ENCODE measurements around the gene PHLDA2. TPM values are rescaled to one million over a fixed set of nuclear protein-coding genes. Genes with fewer than 3 reads are reported as not detected.

Gene PHLDA2
- total RNA-seq, 1 donor from 2014 or later: 26.7 TPM

DNA sequence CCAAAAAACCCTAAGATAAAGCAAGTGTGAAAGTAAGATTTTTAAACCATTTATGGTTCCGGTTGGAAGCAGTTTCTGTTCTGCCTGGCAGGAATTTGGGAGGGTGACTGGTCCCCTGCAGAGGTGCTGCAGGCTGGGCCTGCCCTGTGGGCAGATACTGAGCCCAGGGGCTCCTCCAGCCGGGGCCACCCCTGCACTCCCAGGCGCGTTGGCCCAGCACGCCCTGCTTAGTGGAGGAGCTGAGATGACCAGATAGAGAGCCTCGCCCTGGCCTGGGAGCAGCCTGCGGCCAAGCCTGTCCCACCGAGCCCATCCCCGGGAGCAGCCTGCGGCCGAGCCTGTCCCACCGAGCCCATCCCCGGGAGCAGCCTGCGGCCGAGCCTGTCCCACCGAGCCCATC is 8.0 kb downstream of the PHLDA2 start:
- no peak overlapping the region for H3K27ac Mint-ChIP-seq
- intact Hi-C loops (cut with micrococcal nuclease): no loop called here
- H3K27me3 Mint-ChIP-seq: peaks cover under 1% of the 10 kb centered on the region
- H3K4me1 Mint-ChIP-seq: no peaks in the 10 kb centered on the region
- no peak overlapping the region for H3K4me3 Mint-ChIP-seq
- no peaks in the 10 kb centered on the region for H3K36me3 Mint-ChIP-seq (ENCODE audit: low read depth)
- no peak for DNase-seq
- H3K9me3 Mint-ChIP-seq: no peaks in the 10 kb centered on the region

DNA sequence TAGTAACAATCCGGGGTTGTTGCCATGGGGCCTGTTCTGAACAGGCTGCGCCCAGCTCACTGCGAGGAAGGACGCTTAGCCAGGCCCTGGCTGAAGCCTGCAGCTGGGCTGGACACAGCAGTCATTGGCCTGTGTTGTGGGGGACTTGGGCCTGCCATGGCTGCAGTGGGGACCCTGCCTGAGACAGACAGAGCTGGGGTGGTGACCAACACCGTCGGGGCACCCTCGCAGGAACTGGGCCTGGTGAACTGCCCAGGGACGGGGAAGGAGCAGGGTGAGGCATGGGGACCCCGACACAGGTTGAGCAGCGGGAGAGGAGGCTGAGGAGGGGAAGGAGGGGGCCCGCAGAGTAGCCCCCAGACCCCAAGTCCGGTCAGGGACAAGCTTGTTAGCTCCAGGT is 8.9 kb downstream of the PHLDA2 start:
- H3K27me3 Mint-ChIP-seq: no peaks in the 10 kb centered on the region
- H3K4me3 Mint-ChIP-seq: no peak overlapping the region
- no peaks in the 10 kb centered on the region for H3K4me1 Mint-ChIP-seq
- no peak for DNase-seq
- H3K9me3 Mint-ChIP-seq: no peaks in the 10 kb centered on the region
- H3K36me3 Mint-ChIP-seq (ENCODE audit: low read depth): no peaks in the 10 kb centered on the region
- intact Hi-C loops (cut with micrococcal nuclease): no loop called here
- H3K27ac Mint-ChIP-seq: no peak overlapping the region

DNA sequence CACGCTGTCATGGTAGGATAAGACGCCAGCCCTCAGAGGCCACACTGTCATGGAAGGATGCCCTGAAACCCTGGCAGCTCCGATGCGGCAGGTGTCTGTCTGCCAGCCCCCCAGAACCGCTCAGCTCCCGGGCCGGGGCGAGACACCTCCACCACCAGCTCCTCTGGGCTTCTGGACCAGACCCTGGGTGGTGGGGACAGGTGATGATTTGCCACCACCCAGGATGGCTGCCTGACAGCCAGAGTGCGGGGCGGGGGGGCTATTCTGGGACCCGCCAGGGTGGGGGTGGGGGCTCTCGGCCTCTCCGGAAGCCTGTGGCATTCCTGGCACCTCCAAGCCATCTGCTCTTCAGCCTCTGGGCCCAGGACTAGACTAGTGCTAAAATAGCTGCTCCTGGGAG is 9.4 kb downstream of the PHLDA2 start:
- H3K27me3 Mint-ChIP-seq: no peaks in the 10 kb centered on the region
- intact Hi-C loops (cut with micrococcal nuclease): no loop called here
- H3K27ac Mint-ChIP-seq: no peak overlapping the region
- no peaks in the 10 kb centered on the region for H3K4me1 Mint-ChIP-seq
- H3K4me3 Mint-ChIP-seq: no peak overlapping the region
- H3K9me3 Mint-ChIP-seq: no peaks in the 10 kb centered on the region
- H3K36me3 Mint-ChIP-seq (ENCODE audit: low read depth): no peaks in the 10 kb centered on the region
- DNase-seq: no peak

DNA sequence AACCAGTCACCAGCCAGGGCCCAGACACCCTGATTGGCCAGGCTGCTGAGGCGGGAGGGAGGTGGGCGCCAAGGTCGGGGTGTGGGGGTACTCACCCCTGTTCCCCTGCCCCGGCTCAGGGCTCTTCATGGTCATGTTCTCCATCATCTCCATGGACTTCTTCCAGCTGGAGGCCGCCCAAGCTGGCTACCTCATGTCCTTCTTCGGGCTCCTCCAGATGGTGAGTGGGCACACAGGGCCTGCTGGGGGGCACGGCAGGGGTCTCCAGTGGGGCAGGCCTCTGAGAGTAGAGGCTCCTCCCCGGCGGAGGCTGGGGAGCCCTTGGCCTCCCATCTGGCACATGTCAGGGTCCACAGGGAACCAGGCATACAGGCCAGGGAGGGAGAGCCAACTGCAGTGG is 10.0 kb downstream of the PHLDA2 start:
- Mint-ChIP-seq H3K4me1 (no peaks in the 10 kb centered on the region), H3K36me3 (ENCODE audit: low read depth) (no peaks in the 10 kb centered on the region), H3K27ac (no peak overlapping the region), H3K4me3 (no peak overlapping the region), H3K27me3 (no peaks in the 10 kb centered on the region), H3K9me3 (no peaks in the 10 kb centered on the region)
- intact Hi-C loops (cut with micrococcal nuclease): no loop called here
- no peak for DNase-seq

DNA sequence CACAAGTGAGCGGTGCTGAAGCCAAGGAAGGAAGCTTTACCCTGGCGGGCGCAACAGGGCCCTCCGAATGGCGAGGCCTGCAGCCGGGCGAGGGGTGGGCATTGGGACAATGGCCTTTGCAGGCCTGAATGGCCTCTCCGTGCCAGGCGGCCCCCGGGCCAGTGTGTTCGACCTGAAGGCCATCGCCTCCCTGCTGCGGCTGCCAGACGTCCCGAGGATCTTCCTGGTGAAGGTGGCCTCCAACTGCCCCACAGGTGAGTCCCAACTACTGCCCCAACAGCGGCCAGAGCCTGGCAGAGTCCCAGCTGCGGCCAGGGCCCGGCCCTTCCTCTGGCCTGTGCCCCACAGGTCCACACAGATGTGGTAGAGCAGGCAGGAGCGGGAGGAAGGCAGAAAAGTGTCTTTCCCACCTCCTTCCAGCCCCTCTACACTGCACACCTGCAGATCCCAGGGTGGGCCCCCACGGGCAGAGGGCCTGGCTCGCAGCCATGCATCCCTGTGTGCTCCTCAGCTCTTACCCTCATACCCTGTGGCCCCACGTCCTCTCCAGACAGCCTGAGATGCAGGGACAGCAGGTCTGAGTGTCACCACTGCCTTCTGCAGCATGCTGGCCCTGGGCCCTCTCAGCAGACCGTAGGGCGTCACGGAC is 11.3 kb downstream of the PHLDA2 start:
- intact Hi-C loops (cut with micrococcal nuclease): no loop called here
- DNase-seq: no peak
- no peaks in the 10 kb centered on the region for H3K9me3 Mint-ChIP-seq
- H3K4me3 Mint-ChIP-seq: no peak overlapping the region
- no peaks in the 10 kb centered on the region for H3K27me3 Mint-ChIP-seq
- no peaks in the 10 kb centered on the region for H3K36me3 Mint-ChIP-seq (ENCODE audit: low read depth)
- no peak overlapping the region for H3K27ac Mint-ChIP-seq
- no peaks in the 10 kb centered on the region for H3K4me1 Mint-ChIP-seq

- no peak overlapping the region for H3K4me3 Mint-ChIP-seq
- no peaks in the 10 kb centered on the region for H3K9me3 Mint-ChIP-seq
- intact Hi-C loops (cut with micrococcal nuclease): no loop called here
- H3K27me3 Mint-ChIP-seq: no peaks in the 10 kb centered on the region
- H3K4me1 Mint-ChIP-seq: no peaks in the 10 kb centered on the region
- DNase-seq: no peak
- H3K27ac Mint-ChIP-seq: no peak overlapping the region
- no peaks in the 10 kb centered on the region for H3K36me3 Mint-ChIP-seq (ENCODE audit: low read depth)
These were observed 12.2 kb downstream of the PHLDA2 start for GRCh38 chr11:2916892-2917645.

- H3K36me3 Mint-ChIP-seq (ENCODE audit: low read depth): no peaks in the 10 kb centered on the region
- DNase-seq: no peak
- no peak overlapping the region for H3K27ac Mint-ChIP-seq
- H3K4me1 Mint-ChIP-seq: no peaks in the 10 kb centered on the region
- no peaks in the 10 kb centered on the region for H3K9me3 Mint-ChIP-seq
- intact Hi-C loops (cut with micrococcal nuclease): no loop called here
- no peak overlapping the region for H3K4me3 Mint-ChIP-seq
- H3K27me3 Mint-ChIP-seq: no peaks in the 10 kb centered on the region
These were observed 12.9 kb downstream of the PHLDA2 start for GRCh38 chr11:2916114-2916891.

DNA sequence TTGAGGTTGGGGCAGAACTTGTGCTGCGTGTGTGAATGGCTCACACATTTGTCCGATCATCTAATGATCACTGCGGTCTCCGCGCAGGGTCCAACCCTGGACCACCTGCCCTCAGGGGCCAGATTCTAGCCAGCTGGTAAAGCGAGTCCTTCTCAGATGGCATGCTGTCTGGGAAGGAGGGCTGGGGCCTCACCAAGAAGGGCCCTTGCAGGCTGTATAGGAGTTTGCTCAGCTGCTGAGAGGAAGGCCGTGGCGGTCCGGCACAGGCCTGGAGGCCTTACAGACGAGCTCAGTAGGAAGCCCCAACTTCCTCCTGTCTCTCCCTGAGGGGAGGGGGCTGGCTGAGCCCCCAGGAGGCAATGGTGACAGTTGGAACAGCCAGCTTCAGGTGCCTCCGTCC is 13.7 kb downstream of the PHLDA2 start:
- Mint-ChIP-seq H3K36me3 (ENCODE audit: low read depth) (no peaks in the 10 kb centered on the region), H3K4me1 (no peaks in the 10 kb centered on the region), H3K4me3 (no peak overlapping the region), H3K9me3 (no peaks in the 10 kb centered on the region), H3K27me3 (no peaks in the 10 kb centered on the region), H3K27ac (no peak overlapping the region)
- no peak for DNase-seq
- intact Hi-C loops (cut with micrococcal nuclease): no loop called here

DNA sequence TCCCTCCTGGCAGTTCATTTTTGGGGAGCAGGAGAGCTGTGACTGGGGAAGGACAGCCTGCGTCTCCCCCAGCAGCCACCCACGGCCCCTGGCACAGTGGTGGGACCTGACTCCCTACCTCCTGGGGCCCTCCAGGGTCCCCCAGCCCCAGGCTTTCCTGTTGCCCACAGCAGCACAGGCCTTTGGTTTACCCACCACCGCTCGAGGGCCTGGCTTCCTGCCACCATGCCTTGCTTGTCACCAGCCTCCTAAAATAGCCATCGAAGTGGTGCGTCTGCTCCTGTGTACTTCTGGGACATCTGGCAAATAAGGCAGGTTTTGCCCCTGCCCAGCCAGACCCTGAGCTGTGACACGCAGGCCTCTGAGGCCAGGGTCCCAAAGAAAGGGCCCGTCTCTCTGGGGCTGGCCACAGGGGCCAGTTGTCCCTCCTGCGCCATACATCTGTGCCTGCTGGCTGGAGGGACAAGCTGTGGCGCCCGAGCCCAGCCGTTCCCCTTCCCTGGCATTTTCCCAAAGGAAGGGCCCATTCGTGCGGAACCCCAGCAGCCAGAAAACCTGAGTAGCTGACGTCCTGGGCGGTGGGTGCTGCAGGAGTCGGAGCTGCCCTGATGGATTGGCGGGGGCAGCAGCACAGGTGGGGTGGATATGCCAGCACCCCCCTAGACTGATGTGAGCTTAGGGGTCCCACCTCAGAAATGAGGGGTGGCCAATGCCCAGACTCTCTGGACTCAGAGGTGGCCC is 14.6 kb downstream of the PHLDA2 start:
- no peaks in the 10 kb centered on the region for H3K36me3 Mint-ChIP-seq (ENCODE audit: low read depth)
- no peak overlapping the region for H3K27ac Mint-ChIP-seq
- H3K27me3 Mint-ChIP-seq: no peaks in the 10 kb centered on the region
- DNase-seq: no peak
- intact Hi-C loops (cut with micrococcal nuclease): no loop called here
- no peaks in the 10 kb centered on the region for H3K9me3 Mint-ChIP-seq
- no peak overlapping the region for H3K4me3 Mint-ChIP-seq
- H3K4me1 Mint-ChIP-seq: no peaks in the 10 kb centered on the region

DNA sequence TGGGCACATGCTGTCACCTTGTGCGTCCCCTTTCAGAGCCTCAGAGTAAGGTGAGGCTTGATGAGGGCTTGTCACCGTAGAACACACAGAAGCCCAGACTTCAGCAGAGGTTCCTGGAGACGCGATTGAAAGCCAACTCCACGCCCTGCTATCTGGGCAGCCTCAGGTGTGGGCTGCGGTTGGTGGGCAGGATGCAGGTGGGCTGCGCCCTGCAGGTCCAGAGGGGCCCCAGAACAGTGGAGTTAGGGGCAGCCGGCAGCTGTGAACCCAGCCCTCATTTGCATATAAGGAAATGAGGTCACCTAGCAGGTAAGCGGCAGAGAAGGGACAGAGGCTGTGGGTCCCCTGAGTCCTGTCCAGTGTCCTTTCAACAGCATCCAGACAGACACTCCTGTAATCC is 15.4 kb downstream of the PHLDA2 start:
- Mint-ChIP-seq H3K27me3 (no peaks in the 10 kb centered on the region), H3K9me3 (no peaks in the 10 kb centered on the region), H3K36me3 (ENCODE audit: low read depth) (no peaks in the 10 kb centered on the region), H3K4me3 (no peak overlapping the region), H3K27ac (no peak overlapping the region), H3K4me1 (no peaks in the 10 kb centered on the region)
- intact Hi-C loops (cut with micrococcal nuclease): no loop called here
- DNase-seq: no peak

GRCh38 chr11:2913019-2913431 is 16.2 kb downstream of the PHLDA2 start:
- Mint-ChIP-seq H3K4me1 (no peaks in the 10 kb centered on the region), H3K9me3 (no peaks in the 10 kb centered on the region), H3K27me3 (no peaks in the 10 kb centered on the region), H3K36me3 (ENCODE audit: low read depth) (no peaks in the 10 kb centered on the region), H3K27ac (no peak overlapping the region), H3K4me3 (no peak overlapping the region)
- no peak for DNase-seq
- intact Hi-C loops (cut with micrococcal nuclease): no loop called here

GRCh38 chr11:2912498-2912897 is 16.7 kb downstream of the PHLDA2 start:
- DNase-seq: no peak
- Mint-ChIP-seq H3K36me3 (ENCODE audit: low read depth) (no peaks in the 10 kb centered on the region), H3K4me3 (no peak overlapping the region), H3K27ac (no peak overlapping the region), H3K27me3 (no peaks in the 10 kb centered on the region), H3K9me3 (no peaks in the 10 kb centered on the region), H3K4me1 (no peaks in the 10 kb centered on the region)
- intact Hi-C loops (cut with micrococcal nuclease): no loop called here

GRCh38 chr11:2911785-2912391 is 17.3 kb downstream of the PHLDA2 start:
- no peak for DNase-seq
- Mint-ChIP-seq H3K9me3 (no peaks in the 10 kb centered on the region), H3K4me3 (no peak overlapping the region), H3K27ac (no peak overlapping the region), H3K27me3 (no peaks in the 10 kb centered on the region), H3K36me3 (ENCODE audit: low read depth) (no peaks in the 10 kb centered on the region), H3K4me1 (no peaks in the 10 kb centered on the region)
- intact Hi-C loops (cut with micrococcal nuclease): no loop called here
